Measurements from ENCODE around the gene EVA1A.

EVA1A gene

GRCh38 chr2:75460630-75461029 lies 100.1 kb downstream of the EVA1A start:
- H3K4me3 ChIP-seq (ENCODE audit: low read length) = no peak overlapping the region
- H3K4me1 ChIP-seq (ENCODE audit: insufficient read depth, low read length) = peaks cover 9% of the 10 kb centered on the region
- no peaks in the 10 kb centered on the region for H3K36me3 ChIP-seq (ENCODE audit: insufficient read depth, low read length)
- no peaks in the 10 kb centered on the region for H3K27me3 ChIP-seq (ENCODE audit: insufficient read depth, low read length)
- H2AFZ ChIP-seq (ENCODE audit: low read depth, low read length) = no peak overlapping the region
- H3K9me3 ChIP-seq (ENCODE audit: low read length) = no peaks in the 10 kb centered on the region

- Histone ChIP-seq H3K4me1 (ENCODE audit: insufficient read depth, low read length) (peaks cover 13% of the 10 kb centered on the region), H3K4me3 (ENCODE audit: low read length) (no peak overlapping the region), H2AFZ (ENCODE audit: low read depth, low read length) (no peak overlapping the region)
Observed at GRCh38 chr2:75459565-75460310, 101.0 kb downstream of the EVA1A start.

GRCh38 chr2:75458201-75458600 lies 102.5 kb downstream of the EVA1A start:
- Histone ChIP-seq H3K4me3 (ENCODE audit: low read length) (no peak overlapping the region), H3K9me3 (ENCODE audit: low read length) (no peaks in the 10 kb centered on the region), H3K27me3 (ENCODE audit: insufficient read depth, low read length) (no peaks in the 10 kb centered on the region), H3K36me3 (ENCODE audit: insufficient read depth, low read length) (no peaks in the 10 kb centered on the region), H2AFZ (ENCODE audit: low read depth, low read length) (no peak overlapping the region), H3K4me1 (ENCODE audit: insufficient read depth, low read length) (peaks cover 28% of the 10 kb centered on the region)

More at GRCh38 chr2:75459565-75460310, 101.0 kb downstream of the EVA1A start:
- Histone ChIP-seq H3K9me3 (ENCODE audit: low read length) (no peaks in the 10 kb centered on the region), H3K27me3 (ENCODE audit: insufficient read depth, low read length) (no peaks in the 10 kb centered on the region), H3K36me3 (ENCODE audit: insufficient read depth, low read length) (no peaks in the 10 kb centered on the region)

- peaks cover 33% of the 10 kb centered on the region for H3K4me1 ChIP-seq (ENCODE audit: insufficient read depth, low read length)
- no peak overlapping the region for H2AFZ ChIP-seq (ENCODE audit: low read depth, low read length)
- H3K9me3 ChIP-seq (ENCODE audit: low read length) = no peaks in the 10 kb centered on the region
- H3K4me3 ChIP-seq (ENCODE audit: low read length) = no peak overlapping the region
- H3K36me3 ChIP-seq (ENCODE audit: insufficient read depth, low read length) = no peaks in the 10 kb centered on the region
- H3K27me3 ChIP-seq (ENCODE audit: insufficient read depth, low read length) = no peaks in the 10 kb centered on the region
Observed at GRCh38 chr2:75456825-75457224, 103.9 kb downstream of the EVA1A start.

- Histone ChIP-seq H3K4me3 (ENCODE audit: low read length) (no peak overlapping the region), H3K4me1 (ENCODE audit: insufficient read depth, low read length) (peaks cover 31% of the 10 kb centered on the region), H2AFZ (ENCODE audit: low read depth, low read length) (no peak overlapping the region), H3K36me3 (ENCODE audit: insufficient read depth, low read length) (no peaks in the 10 kb centered on the region), H3K9me3 (ENCODE audit: low read length) (no peaks in the 10 kb centered on the region), H3K27me3 (ENCODE audit: insufficient read depth, low read length) (no peaks in the 10 kb centered on the region)
Observed at GRCh38 chr2:75456111-75456510, 104.6 kb downstream of the EVA1A start.

GRCh38 chr2:75454241-75454620 lies 106.5 kb downstream of the EVA1A start:
- Histone ChIP-seq H3K9me3 (ENCODE audit: low read length) (no peaks in the 10 kb centered on the region), H3K36me3 (ENCODE audit: insufficient read depth, low read length) (no peaks in the 10 kb centered on the region), H2AFZ (ENCODE audit: low read depth, low read length) (no peak overlapping the region), H3K4me1 (ENCODE audit: insufficient read depth, low read length) (peaks cover 31% of the 10 kb centered on the region), H3K27me3 (ENCODE audit: insufficient read depth, low read length) (no peaks in the 10 kb centered on the region), H3K4me3 (ENCODE audit: low read length) (peak overlapping the region; percentile 0)

- H3K36me3 ChIP-seq (ENCODE audit: insufficient read depth, low read length) = no peaks in the 10 kb centered on the region
- no peak overlapping the region for H2AFZ ChIP-seq (ENCODE audit: low read depth, low read length)
- H3K4me1 ChIP-seq (ENCODE audit: insufficient read depth, low read length) = peaks cover 31% of the 10 kb centered on the region
- H3K4me3 ChIP-seq (ENCODE audit: low read length) = peak overlapping the region; percentile 0
- no peaks in the 10 kb centered on the region for H3K9me3 ChIP-seq (ENCODE audit: low read length)
- no peaks in the 10 kb centered on the region for H3K27me3 ChIP-seq (ENCODE audit: insufficient read depth, low read length)
Observed at GRCh38 chr2:75453384-75454240, 107.1 kb downstream of the EVA1A start.

- peaks cover 26% of the 10 kb centered on the region for H3K4me1 ChIP-seq (ENCODE audit: insufficient read depth, low read length)
- H3K9me3 ChIP-seq (ENCODE audit: low read length) = no peaks in the 10 kb centered on the region
- no peak overlapping the region for H3K4me3 ChIP-seq (ENCODE audit: low read length)
- H3K27me3 ChIP-seq (ENCODE audit: insufficient read depth, low read length) = no peaks in the 10 kb centered on the region
- no peak overlapping the region for H2AFZ ChIP-seq (ENCODE audit: low read depth, low read length)
- no peaks in the 10 kb centered on the region for H3K36me3 ChIP-seq (ENCODE audit: insufficient read depth, low read length)
Observed at GRCh38 chr2:75450068-75450467, 110.7 kb downstream of the EVA1A start.

- Histone ChIP-seq H3K9me3 (ENCODE audit: low read length) (no peaks in the 10 kb centered on the region), H3K27me3 (ENCODE audit: insufficient read depth, low read length) (no peaks in the 10 kb centered on the region), H3K4me1 (ENCODE audit: insufficient read depth, low read length) (no peaks in the 10 kb centered on the region), H2AFZ (ENCODE audit: low read depth, low read length) (no peak overlapping the region), H3K4me3 (ENCODE audit: low read length) (no peak overlapping the region), H3K36me3 (ENCODE audit: insufficient read depth, low read length) (no peaks in the 10 kb centered on the region)
Observed at GRCh38 chr2:75447176-75447575, 113.6 kb downstream of the EVA1A start.
